Sigmoid colon (tissue), 4 donors: ENCODE data around the gene PCNX3.

Experiments
- CTCF ChIP-seq, 4 experiments: fragments of 450-650 bp in 3 of 4; fragments of 200-600 bp in 1 of 4; IDR thresholded peaks; one replicate each; pipeline ENCODE4 v1.5.1; 2016 to 2019; ENCODE audit warnings: antibody characterized with exemption in 4 of 4, mild to moderate bottlenecking in 3 of 4, moderate library complexity in 2 of 4
- EP300 ChIP-seq, 4 donors: sonication (generic); formaldehyde crosslinking; IDR thresholded peaks; one replicate each; pipeline ENCODE4 v1.6.1; 2017; ENCODE audit warnings: antibody characterized with exemption in 4 of 4
- POLR2A ChIP-seq, 2 donors: fragments of 450-650 bp; IDR thresholded peaks; one replicate each; pipeline ENCODE4 v1.6.1; 2016; ENCODE audit warnings: antibody characterized with exemption in 2 of 2, mild to moderate bottlenecking in 2 of 2, moderate library complexity in 2 of 2

GRCh38 chr11:65662799-65663638 is 47.4 kb downstream of the PCNX3 start, which contains the start of gene RELA:
- no peak for TF ChIP-seq CTCF (IDR thresholded peaks at IDR 0.05)
- TF ChIP-seq EP300 (IDR thresholded peaks at IDR 0.05), result peak in 1 of 4 donors; percentile 19
- peak; percentile 92 to 93 for TF ChIP-seq POLR2A (IDR thresholded peaks at IDR 0.05)
